ENCODE data around the gene PLPP1.

GRCh38 chr5:55551904-55552303 lies 17.1 kb upstream of the PLPP1 start:
- no peak for TF ChIP-seq CTCF (IDR thresholded peaks at IDR 0.05; ENCODE audit: insufficient read depth, low read length)
- no peak for TF ChIP-seq POLR2AphosphoS5 (IDR thresholded peaks at IDR 0.05; ENCODE audit: low read depth)
